ENCODE measurements around the gene FOXI3. TPM values are rescaled to one million over a fixed set of nuclear protein-coding genes. Genes with fewer than 3 reads are reported as not detected.

FOXI3 gene
- total RNA-seq, 2 donors from 2014 or later: 0.40 TPM; not detected in 1

Small RNA genes lying within 50 kb of the gene (small RNA-seq; reads per million reads assigned to genes)
- 0 reads per million in 2 donors for gene RNU6-1007P

Other genes starting within 250 kb of the FOXI3 start
- gene EIF2AK3, start 174.8 kb upstream of the FOXI3 start, total RNA-seq: 10 to 100 TPM; 21.4 to 39.1 TPM
- gene RPIA, start 239.0 kb upstream of the FOXI3 start, total RNA-seq: 10 to 100 TPM in 1 of 2 donors, 1 to 10 TPM in 1; 8.2 to 12.2 TPM

Measured in prostate gland (tissue), 2 donors.